Naive thymus-derived CD8-positive, alpha-beta T cell (primary cell): ENCODE measurements around the gene PTPN7. TPM values are rescaled to one million over a fixed set of nuclear protein-coding genes. Genes with fewer than 3 reads are reported as not detected.

Source experiments
- ATAC-seq, 2 donors: fragments of 150-1000 bp; cut with Tn5 transposase in 1 of 2; sonication (Bioruptor Pico), chemical (Tn5 transposase) in 1 of 2; 1 replicate in 1 of 2; 2 replicates in 1 of 2; pipeline ENCODE4 v1.10.0; 2021; ENCODE audit warnings: mild to moderate bottlenecking in 2 of 2, moderate library complexity in 2 of 2
- POLR2A ChIA-PET: fragments of 350-600 bp; sonication (Branson Sonifier 250); formaldehyde crosslinking; loops from one replicate; lab custom pipeline; 2021; ENCODE audit warnings: antibody characterized with exemption; lab: Charles Lee
- DNase-seq, 10 donors: peaks; one replicate each; pipeline versions ENCODE4 v3.0.0 to v3.0.0-alpha.2; 2020 to 2022
- H3K27ac Mint-ChIP-seq, 10 donors: one replicate each; pipeline ENCODE4 v1.8.0; 2020 to 2022; ENCODE audit warnings: mild to moderate bottlenecking in 10 of 10, mixed read lengths in 10 of 10, moderate library complexity in 4 of 10, inconsistent platforms in 1 of 10
- H3K27me3 Mint-ChIP-seq, 5 donors: one replicate each; pipeline ENCODE4 v1.8.0; 2021 to 2022; ENCODE audit warnings: mixed read lengths in 5 of 5
- H3K36me3 Mint-ChIP-seq, 3 donors: one replicate each; pipeline ENCODE4 v1.8.0; 2020 to 2022; ENCODE audit warnings: mixed read lengths in 3 of 3, mild to moderate bottlenecking in 2 of 3, inconsistent platforms in 1 of 3
- H3K4me1 Mint-ChIP-seq, 4 donors: one replicate each; pipeline ENCODE4 v1.8.0; 2021 to 2022; ENCODE audit warnings: mixed read lengths in 4 of 4
- H3K4me3 Mint-ChIP-seq, 10 donors: one replicate each; pipeline ENCODE4 v1.8.0; 2020 to 2022; ENCODE audit warnings: mild to moderate bottlenecking in 10 of 10, mixed read lengths in 10 of 10, moderate library complexity in 6 of 10, inconsistent platforms in 1 of 10
- H3K9me3 Mint-ChIP-seq, 9 donors: one replicate each; pipeline ENCODE4 v1.8.0; 2020 to 2022; ENCODE audit warnings: mixed read lengths in 9 of 9, mild to moderate bottlenecking in 3 of 9, inconsistent platforms in 1 of 9, moderate library complexity in 1 of 9
- polyA plus RNA-seq, 3 donors: library from polyadenylated mRNA; unstranded; fragments of 300-500 nt; fragmentation: Illumina TruSeq; gene quantifications; one replicate each; pipeline ENCODE4 v1.2.3, GENCODE V29; 2021
- total RNA-seq, 8 experiments: library from RNA in 2 of 8; stranded (reverse) in 2 of 8; gene quantifications; one replicate each; pipeline ENCODE4 v1.2.3 and lab custom pipeline; 2021 to 2026

Gene PTPN7
- total and polyA plus RNA-seq, 5 experiments from 2014 or later: 35.9 to 44.4 (median 37.7) TPM

DNA sequence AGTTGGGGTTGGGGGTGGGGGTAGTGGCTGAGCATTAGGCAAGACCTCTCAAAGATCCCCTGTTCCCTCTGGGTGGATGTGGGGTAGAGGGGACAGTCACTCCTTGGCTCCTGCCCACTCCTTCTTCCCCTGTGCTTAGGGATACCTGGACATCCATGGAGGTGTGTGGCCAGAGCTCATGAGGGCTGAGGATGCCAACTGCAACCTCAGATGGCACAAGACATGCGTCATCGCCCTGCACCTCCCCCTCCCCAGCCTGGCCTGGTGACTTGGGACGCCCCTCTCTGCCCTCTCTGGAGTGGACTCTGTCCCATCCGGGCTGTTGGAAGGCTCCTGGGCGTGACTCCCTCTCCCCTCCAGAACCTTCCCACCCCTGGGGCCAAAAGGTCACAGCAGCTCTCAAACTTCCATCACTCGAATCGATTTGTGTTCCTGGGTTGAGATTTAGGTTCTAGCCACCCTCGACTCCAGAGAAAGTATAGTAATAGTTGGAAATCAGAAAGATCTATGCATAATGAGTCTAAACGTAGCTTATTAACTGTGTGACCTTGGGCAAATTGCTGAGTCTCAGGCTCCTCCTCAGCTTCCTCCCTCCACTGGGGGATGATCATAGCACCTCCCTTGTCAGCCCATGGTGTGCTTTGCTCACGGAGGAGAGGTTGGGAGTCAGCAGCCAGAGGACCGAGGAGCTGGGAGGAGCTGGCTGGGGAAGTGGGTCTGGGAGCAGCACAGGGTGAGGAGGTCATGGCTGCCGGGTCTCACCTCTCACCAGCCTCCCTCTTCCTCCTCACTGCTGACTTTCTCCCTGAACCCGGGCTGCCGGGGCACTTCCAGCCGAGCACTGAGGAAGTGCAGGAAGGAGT, 2.2 kb upstream of the PTPN7 start:
- POLR2A ChIA-PET: interaction anchor here (0.6 to 4.7 kb wide), 4 partner anchors 9 to 17 kb away, joined by 3 to 55 read pairs (median 5); partner anchors contain the start of gene ARL8A
- peak overlapping the region; percentile 40 to 100 (median 96) for H3K4me3 Mint-ChIP-seq
- H3K9me3 Mint-ChIP-seq: peaks cover 0 to 1% (median 0%) of the 10 kb centered on the region in 9 donors
- peaks cover 43 to 89% (median 85%) of the 10 kb centered on the region in 4 donors for H3K4me1 Mint-ChIP-seq
- H3K27me3 Mint-ChIP-seq: no peaks in the 10 kb centered on the region
- H3K27ac Mint-ChIP-seq: peak overlapping the region; percentile 33 to 99 (median 76)
- H3K36me3 Mint-ChIP-seq: peaks cover 0 to 6% (median 2%) of the 10 kb centered on the region in 3 donors
- no peak for ATAC-seq
- peak in 1 of 10 donors; percentile 59 for DNase-seq

GRCh38 chr1:202162047-202162417, 1.6 kb upstream of the PTPN7 start:
- peaks cover 0 to 12% (median 2%) of the 10 kb centered on the region in 3 donors for H3K36me3 Mint-ChIP-seq
- peaks cover 0 to 1% (median 0%) of the 10 kb centered on the region in 9 donors for H3K9me3 Mint-ChIP-seq
- POLR2A ChIA-PET: interaction anchor here (0.6 to 4.7 kb wide), 3 partner anchors 10 to 17 kb away, joined by 5 to 55 read pairs (median 5); partner anchors contain the start of gene ARL8A
- H3K4me3 Mint-ChIP-seq: peak overlapping the region; percentile 25 to 100 (median 98)
- H3K27me3 Mint-ChIP-seq: no peaks in the 10 kb centered on the region
- ATAC-seq: peak in 1 of 2 donors; percentile 8
- H3K4me1 Mint-ChIP-seq: peaks cover 44 to 93% (median 89%) of the 10 kb centered on the region in 4 donors
- DNase-seq: peak in 4 of 10 donors; percentile 22 to 69 (median 40)
- H3K27ac Mint-ChIP-seq: peak overlapping the region in 8 of 10 donors; percentile 20 to 99 (median 76)

DNA sequence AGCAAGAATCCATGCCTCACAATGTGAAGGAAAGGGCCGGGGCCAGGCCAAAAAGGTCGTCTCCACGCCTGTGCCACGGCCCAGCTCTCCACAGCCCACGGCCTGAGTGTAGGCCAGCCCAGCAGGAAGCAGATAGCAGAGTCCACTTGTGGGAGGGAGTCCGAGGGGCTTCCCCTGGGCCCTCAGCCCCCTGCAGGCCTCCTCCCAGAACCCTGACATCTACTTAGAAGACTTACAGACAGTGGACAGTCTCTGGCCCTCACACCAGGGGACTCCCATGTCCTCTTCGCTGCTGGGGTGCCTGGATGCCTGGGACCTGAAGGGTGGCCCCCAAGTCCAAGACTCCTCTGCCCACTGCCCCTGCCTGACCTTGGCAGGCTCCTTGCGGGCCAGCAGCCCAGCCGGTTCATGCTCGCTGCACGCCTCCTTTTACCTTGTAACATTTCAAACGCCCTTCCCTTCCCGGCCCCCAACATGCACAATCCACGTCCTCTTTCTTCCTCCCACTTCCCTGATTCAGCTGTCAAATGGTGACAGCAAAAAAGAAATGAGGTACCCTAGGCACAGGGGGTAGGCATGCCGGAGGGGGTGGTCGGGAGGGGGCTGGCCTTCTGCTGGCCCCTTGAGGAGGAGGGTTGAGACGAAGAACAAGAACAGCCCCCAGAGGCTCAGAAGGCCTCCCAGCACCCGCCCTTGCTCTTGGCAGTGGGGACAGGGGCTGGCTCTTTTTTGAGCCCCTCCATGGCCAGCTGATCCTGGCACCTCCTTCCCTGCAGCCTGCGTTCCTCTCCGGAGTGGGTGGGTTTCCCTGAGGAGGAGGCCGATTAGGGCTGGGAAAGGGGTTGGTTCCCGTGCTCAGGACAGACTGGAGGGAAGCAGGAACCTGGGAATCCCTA, 997 bp upstream of the PTPN7 start:
- Mint-ChIP-seq H3K36me3 (peaks cover 0 to 16% (median 2%) of the 10 kb centered on the region in 3 donors), H3K4me3 (peak overlapping the region; percentile 93 to 100 (median 98)), H3K4me1 (peaks cover 44 to 90% (median 87%) of the 10 kb centered on the region in 4 donors), H3K27ac (peak overlapping the region in 9 of 10 donors; percentile 55 to 99 (median 97)), H3K9me3 (peaks cover 0 to 1% (median 0%) of the 10 kb centered on the region in 9 donors), H3K27me3 (no peaks in the 10 kb centered on the region)
- no peak for ATAC-seq
- peak in 2 of 10 donors; percentile 18 to 52 for DNase-seq
- POLR2A ChIA-PET: interaction anchor here (0.7 to 4.7 kb wide), 4 partner anchors 10 to 187 kb away, joined by 3 to 55 read pairs (median 4); partner anchors contain the start of genes ARL8A, PPP1R12B and UBE2T

GRCh38 chr1:202159534-202160371, 649 bp downstream of the PTPN7 start:
- H3K9me3 Mint-ChIP-seq: peaks cover 0 to 1% (median 0%) of the 10 kb centered on the region in 9 donors
- DNase-seq: peak in 8 of 10 donors; percentile 16 to 62 (median 53)
- peaks cover 0 to 32% (median 5%) of the 10 kb centered on the region in 3 donors for H3K36me3 Mint-ChIP-seq
- peak overlapping the region; percentile 93 to 100 (median 98) for H3K4me3 Mint-ChIP-seq
- H3K4me1 Mint-ChIP-seq: peaks cover 52 to 87% (median 82%) of the 10 kb centered on the region in 4 donors
- POLR2A ChIA-PET: interaction anchor here (0.6 to 4.7 kb wide), 5 partner anchors 14 to 766 kb away, joined by 3 to 55 read pairs (median 3); partner anchors contain the start of genes ARL8A and PPP1R12B
- ATAC-seq: peak; percentile 24 to 27
- H3K27me3 Mint-ChIP-seq: no peaks in the 10 kb centered on the region
- peak overlapping the region; percentile 96 to 99 (median 98) for H3K27ac Mint-ChIP-seq

DNA sequence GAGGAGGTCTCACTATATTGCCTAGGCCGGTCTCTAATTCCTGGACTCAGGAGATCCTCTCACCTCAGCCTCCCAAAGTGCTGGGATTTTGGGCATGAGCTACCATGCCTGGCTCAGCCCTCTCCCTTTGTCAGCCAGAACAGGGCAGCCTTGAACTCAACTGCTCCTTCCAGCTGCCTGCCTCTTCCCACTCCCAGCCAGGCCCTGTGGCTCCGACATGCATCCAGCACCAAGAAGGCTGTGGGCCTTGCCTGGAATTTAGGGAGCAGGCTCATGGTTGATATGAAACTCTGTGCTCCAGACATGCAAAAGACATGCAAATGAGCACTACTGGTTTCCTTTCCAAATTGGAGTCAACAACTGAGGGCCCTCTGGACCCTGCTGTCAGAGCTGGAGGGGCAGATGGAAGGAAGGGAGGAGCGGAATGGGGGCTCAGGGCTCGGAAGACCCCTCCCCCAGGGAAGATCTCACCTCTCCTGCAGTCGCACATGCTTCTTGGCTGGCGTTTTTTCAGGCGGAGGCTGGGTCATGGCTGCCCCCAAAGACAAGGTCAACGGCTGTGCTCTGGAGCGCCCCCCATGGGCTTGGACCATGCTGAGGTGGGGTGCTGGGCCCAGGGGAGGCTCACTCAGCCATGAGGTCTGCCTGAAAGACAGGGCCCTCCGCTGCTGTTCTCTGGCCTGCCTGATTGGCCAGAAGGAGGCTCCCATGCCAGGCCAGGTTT, 1.4 kb downstream of the PTPN7 start:
- H3K4me3 Mint-ChIP-seq: peak overlapping the region; percentile 93 to 100 (median 98)
- POLR2A ChIA-PET: interaction anchor here (4.7 kb wide), 1 partner anchor 14 kb away, joined by 55 read pairs; the partner anchor contains the start of gene ARL8A
- no peak for DNase-seq
- H3K4me1 Mint-ChIP-seq: peaks cover 47 to 82% (median 78%) of the 10 kb centered on the region in 4 donors
- peak overlapping the region; percentile 96 to 99 (median 98) for H3K27ac Mint-ChIP-seq
- peaks cover 0 to 38% (median 9%) of the 10 kb centered on the region in 3 donors for H3K36me3 Mint-ChIP-seq
- ATAC-seq: no peak
- H3K27me3 Mint-ChIP-seq: no peaks in the 10 kb centered on the region
- peaks cover 0 to 1% (median 0%) of the 10 kb centered on the region in 9 donors for H3K9me3 Mint-ChIP-seq

- peak in 1 of 10 donors; percentile 23 for DNase-seq
- ATAC-seq: no peak
- POLR2A ChIA-PET: interaction anchor here (0.6 kb wide), 1 partner anchor 1575 kb away, joined by 3 read pairs; no protein-coding TSS in a partner anchor
- Mint-ChIP-seq H3K9me3 (peaks cover 0 to 1% (median 0%) of the 10 kb centered on the region in 9 donors), H3K36me3 (peaks cover 0 to 47% (median 15%) of the 10 kb centered on the region in 3 donors), H3K27me3 (no peaks in the 10 kb centered on the region), H3K27ac (peak overlapping the region in 6 of 10 donors; percentile 62 to 99 (median 86)), H3K4me3 (peak overlapping the region in 5 of 10 donors; percentile 75 to 100 (median 98)), H3K4me1 (peaks cover 48 to 76% (median 68%) of the 10 kb centered on the region in 4 donors)
Measured at GRCh38 chr1:202157945-202158344, 2.5 kb downstream of the PTPN7 start.

DNA sequence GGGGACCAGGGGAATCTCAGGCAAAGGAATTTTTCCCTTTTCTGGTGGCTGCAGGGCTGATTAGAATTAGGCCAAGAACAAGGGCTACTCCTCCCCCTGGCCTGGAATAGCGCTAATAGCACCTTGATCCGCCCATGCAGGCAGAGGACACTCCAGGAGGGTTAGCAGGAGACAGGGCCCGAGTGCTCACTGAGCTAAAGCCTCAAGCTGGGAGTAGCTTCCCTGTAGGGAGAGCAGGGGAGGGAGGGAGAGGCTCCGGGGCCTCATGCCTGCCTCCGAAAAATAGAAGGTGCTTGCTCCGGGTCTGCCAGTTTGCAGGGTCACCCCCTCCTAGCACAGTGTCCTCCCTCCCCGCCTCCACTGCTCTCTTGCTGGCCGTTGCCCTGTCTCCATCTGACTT, 3.8 kb downstream of the PTPN7 start:
- H3K4me1 Mint-ChIP-seq: peaks cover 44 to 63% (median 54%) of the 10 kb centered on the region in 4 donors

DNA sequence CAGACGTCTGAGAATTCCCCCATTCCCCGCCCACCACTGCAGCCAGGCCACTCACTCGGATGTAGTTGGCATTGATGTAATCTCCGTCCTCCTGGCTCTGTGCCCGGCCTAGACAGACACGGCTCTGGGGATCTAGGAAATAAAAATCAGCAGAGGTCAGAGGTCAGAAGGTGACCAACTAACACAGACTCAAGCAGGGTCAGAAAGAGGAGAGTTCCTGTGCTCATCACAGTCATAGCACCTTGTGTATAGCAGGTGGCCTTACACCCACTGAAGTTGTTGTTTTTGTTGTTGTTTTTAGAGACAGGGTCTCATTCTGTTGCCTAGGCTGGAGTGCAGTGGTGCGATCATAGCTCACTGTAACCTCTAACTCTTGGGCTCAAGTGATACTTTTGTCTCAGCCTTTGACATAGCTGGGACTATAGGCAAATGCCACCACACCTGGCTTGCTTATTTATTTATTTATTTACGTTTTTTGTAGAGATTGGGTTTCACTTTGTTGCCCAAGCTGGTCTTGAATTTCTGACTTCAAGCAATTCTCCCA, 4.9 kb downstream of the PTPN7 start:
- ATAC-seq (no peak), DNase-seq (peak in 1 of 10 donors; percentile 1)
- POLR2A ChIA-PET: interaction anchor here (1.1 kb wide), 1 partner anchor 10 kb away, joined by 5 read pairs; no protein-coding TSS in a partner anchor
- Mint-ChIP-seq H3K27me3 (no peaks in the 10 kb centered on the region), H3K4me3 (no peak overlapping the region), H3K36me3 (peaks cover 0 to 71% (median 23%) of the 10 kb centered on the region in 3 donors), H3K4me1 (peaks cover 41 to 57% (median 44%) of the 10 kb centered on the region in 4 donors), H3K9me3 (peaks cover 0 to 1% (median 0%) of the 10 kb centered on the region in 9 donors), H3K27ac (peak overlapping the region in 7 of 10 donors; percentile 22 to 79 (median 63))

More for the DNA sequence above, 3.8 kb downstream of the PTPN7 start:
- Mint-ChIP-seq H3K9me3 (peaks cover 0 to 1% (median 0%) of the 10 kb centered on the region in 9 donors), H3K4me3 (no peak overlapping the region), H3K27ac (peak overlapping the region in 6 of 10 donors; percentile 2 to 84 (median 50)), H3K36me3 (peaks cover 0 to 60% (median 16%) of the 10 kb centered on the region in 3 donors), H3K27me3 (no peaks in the 10 kb centered on the region)
- ATAC-seq: no peak
- POLR2A ChIA-PET: no interaction called here
- DNase-seq: peak in 1 of 10 donors; percentile 28

GRCh38 chr1:202154766-202155477, 5.5 kb downstream of the PTPN7 start:
- ATAC-seq: peak; percentile 66 to 75
- peaks cover 0 to under 1% (median 0%) of the 10 kb centered on the region in 9 donors for H3K9me3 Mint-ChIP-seq
- DNase-seq: peak in 7 of 10 donors; percentile 13 to 70 (median 46)
- POLR2A ChIA-PET: interaction anchor here (1.1 to 1.2 kb wide), 3 partner anchors 9 to 10 kb away, joined by 3 to 5 read pairs (median 3); partner anchors contain the start of gene ARL8A
- peaks cover 0 to 76% (median 28%) of the 10 kb centered on the region in 3 donors for H3K36me3 Mint-ChIP-seq
- H3K27ac Mint-ChIP-seq: peak overlapping the region; percentile 23 to 84 (median 60)
- H3K4me1 Mint-ChIP-seq: peaks cover 36 to 54% (median 38%) of the 10 kb centered on the region in 4 donors
- no peaks in the 10 kb centered on the region for H3K27me3 Mint-ChIP-seq
- no peak overlapping the region for H3K4me3 Mint-ChIP-seq
